ENCODE data around the gene GTF2F2. TPM values are rescaled to one million over a fixed set of nuclear protein-coding genes. Genes with fewer than 3 reads are reported as not detected.

GTF2F2 gene
- total and polyA plus RNA-seq, 2 donors, result 31.0 to 34.0 TPM

- WGBS, result 97% methylated on average over 3 of the region's 3 CpGs
- Histone ChIP-seq H3K27me3 (ENCODE audit: control insufficient read depth in 2 of 2, insufficient read depth in 1 of 2, low read length in 1 of 2) (no peaks in the 10 kb centered on the region), H3K36me3 (ENCODE audit: control insufficient read depth in 2 of 2, insufficient read depth in 2 of 2, low read length in 1 of 2) (peaks cover 0 to 3% of the 10 kb centered on the region in 2 donors), H3K27ac (ENCODE audit: low read depth in 1 of 2, low read length in 1 of 2) (no peak overlapping the region), H3K4me1 (ENCODE audit: control insufficient read depth in 2 of 2, insufficient read depth in 2 of 2, low read length in 2 of 2) (no peaks in the 10 kb centered on the region), H3K4me3 (ENCODE audit: low read length in 2 of 2) (no peak overlapping the region), H3K9me3 (ENCODE audit: control insufficient read depth in 2 of 2, insufficient read depth in 1 of 2, low read length in 1 of 2) (no peaks in the 10 kb centered on the region)
- no peak for DNase-seq (ENCODE audit: low read depth in 6 of 9, low spot score in 9 of 9)
These were observed 46.5 kb downstream of the GTF2F2 start for GRCh38 chr13:45166858-45167257.

- DNase-seq (ENCODE audit: low read depth in 6 of 9, low spot score in 9 of 9), result no peak
- 90% methylated on average over 12 of the region's 12 CpGs for WGBS
- Histone ChIP-seq H3K27me3 (ENCODE audit: control insufficient read depth in 2 of 2, insufficient read depth in 1 of 2, low read length in 1 of 2) (no peaks in the 10 kb centered on the region), H3K27ac (ENCODE audit: low read depth in 1 of 2, low read length in 1 of 2) (no peak overlapping the region), H3K36me3 (ENCODE audit: control insufficient read depth in 2 of 2, insufficient read depth in 2 of 2, low read length in 1 of 2) (peaks cover 0 to 3% of the 10 kb centered on the region in 2 donors), H3K4me1 (ENCODE audit: control insufficient read depth in 2 of 2, insufficient read depth in 2 of 2, low read length in 2 of 2) (no peaks in the 10 kb centered on the region), H3K4me3 (ENCODE audit: low read length in 2 of 2) (no peak overlapping the region), H3K9me3 (ENCODE audit: control insufficient read depth in 2 of 2, insufficient read depth in 1 of 2, low read length in 1 of 2) (no peaks in the 10 kb centered on the region)
These were observed 47.6 kb downstream of the GTF2F2 start for GRCh38 chr13:45167611-45168554.

GRCh38 chr13:45168555-45168930 is 48.2 kb downstream of the GTF2F2 start:
- Histone ChIP-seq H3K4me3 (ENCODE audit: low read length in 2 of 2) (no peak overlapping the region), H3K27me3 (ENCODE audit: control insufficient read depth in 2 of 2, insufficient read depth in 1 of 2, low read length in 1 of 2) (no peaks in the 10 kb centered on the region), H3K27ac (ENCODE audit: low read depth in 1 of 2, low read length in 1 of 2) (no peak overlapping the region), H3K4me1 (ENCODE audit: control insufficient read depth in 2 of 2, insufficient read depth in 2 of 2, low read length in 2 of 2) (no peaks in the 10 kb centered on the region), H3K36me3 (ENCODE audit: control insufficient read depth in 2 of 2, insufficient read depth in 2 of 2, low read length in 1 of 2) (peaks cover 0 to 3% of the 10 kb centered on the region in 2 donors), H3K9me3 (ENCODE audit: control insufficient read depth in 2 of 2, insufficient read depth in 1 of 2, low read length in 1 of 2) (no peaks in the 10 kb centered on the region)
- no peak for DNase-seq (ENCODE audit: low read depth in 6 of 9, low spot score in 9 of 9)
- 77% methylated on average over 2 of the region's 2 CpGs for WGBS

- Histone ChIP-seq H3K4me1 (ENCODE audit: control insufficient read depth in 2 of 2, insufficient read depth in 2 of 2, low read length in 2 of 2) (no peaks in the 10 kb centered on the region), H3K4me3 (ENCODE audit: low read length in 2 of 2) (no peak overlapping the region), H3K9me3 (ENCODE audit: control insufficient read depth in 2 of 2, insufficient read depth in 1 of 2, low read length in 1 of 2) (no peaks in the 10 kb centered on the region), H3K27ac (ENCODE audit: low read depth in 1 of 2, low read length in 1 of 2) (no peak overlapping the region), H3K36me3 (ENCODE audit: control insufficient read depth in 2 of 2, insufficient read depth in 2 of 2, low read length in 1 of 2) (peaks cover 0 to 3% of the 10 kb centered on the region in 2 donors), H3K27me3 (ENCODE audit: control insufficient read depth in 2 of 2, insufficient read depth in 1 of 2, low read length in 1 of 2) (no peaks in the 10 kb centered on the region)
- no peak for DNase-seq (ENCODE audit: low read depth in 6 of 9, low spot score in 9 of 9)
These were observed 54.2 kb downstream of the GTF2F2 start for GRCh38 chr13:45174478-45174877.

- Histone ChIP-seq H3K4me1 (ENCODE audit: control insufficient read depth in 2 of 2, insufficient read depth in 2 of 2, low read length in 2 of 2) (no peaks in the 10 kb centered on the region), H3K27ac (ENCODE audit: low read depth in 1 of 2, low read length in 1 of 2) (no peak overlapping the region), H3K4me3 (ENCODE audit: low read length in 2 of 2) (no peak overlapping the region), H3K27me3 (ENCODE audit: control insufficient read depth in 2 of 2, insufficient read depth in 1 of 2, low read length in 1 of 2) (no peaks in the 10 kb centered on the region), H3K9me3 (ENCODE audit: control insufficient read depth in 2 of 2, insufficient read depth in 1 of 2, low read length in 1 of 2) (no peaks in the 10 kb centered on the region), H3K36me3 (ENCODE audit: control insufficient read depth in 2 of 2, insufficient read depth in 2 of 2, low read length in 1 of 2) (peaks cover 0 to 8% of the 10 kb centered on the region in 2 donors)
- WGBS, result 94% methylated on average over 3 of the region's 3 CpGs
- DNase-seq (ENCODE audit: low read depth in 6 of 9, low spot score in 9 of 9), result peak in 1 of 9 donors; percentile 7
These were observed 58.2 kb downstream of the GTF2F2 start for GRCh38 chr13:45178349-45179162.

- DNase-seq (ENCODE audit: low read depth in 6 of 9, low spot score in 9 of 9), result no peak
- H3K9me3 ChIP-seq (ENCODE audit: control insufficient read depth in 2 of 2, insufficient read depth in 1 of 2, low read length in 1 of 2), result no peaks in the 10 kb centered on the region
- peaks cover 0 to 8% of the 10 kb centered on the region in 2 donors for H3K36me3 ChIP-seq (ENCODE audit: control insufficient read depth in 2 of 2, insufficient read depth in 2 of 2, low read length in 1 of 2)
- no peaks in the 10 kb centered on the region for H3K4me1 ChIP-seq (ENCODE audit: control insufficient read depth in 2 of 2, insufficient read depth in 2 of 2, low read length in 2 of 2)
- no peak overlapping the region for H3K4me3 ChIP-seq (ENCODE audit: low read length in 2 of 2)
- H3K27ac ChIP-seq (ENCODE audit: low read depth in 1 of 2, low read length in 1 of 2), result no peak overlapping the region
- H3K27me3 ChIP-seq (ENCODE audit: control insufficient read depth in 2 of 2, insufficient read depth in 1 of 2, low read length in 1 of 2), result no peaks in the 10 kb centered on the region
These were observed 59.1 kb downstream of the GTF2F2 start for GRCh38 chr13:45179428-45179827.

- Histone ChIP-seq H3K4me3 (ENCODE audit: low read length in 2 of 2) (no peak overlapping the region), H3K9me3 (ENCODE audit: control insufficient read depth in 2 of 2, insufficient read depth in 1 of 2, low read length in 1 of 2) (no peaks in the 10 kb centered on the region), H3K36me3 (ENCODE audit: control insufficient read depth in 2 of 2, insufficient read depth in 2 of 2, low read length in 1 of 2) (peaks cover 0 to 8% of the 10 kb centered on the region in 2 donors), H3K27ac (ENCODE audit: low read depth in 1 of 2, low read length in 1 of 2) (no peak overlapping the region), H3K4me1 (ENCODE audit: control insufficient read depth in 2 of 2, insufficient read depth in 2 of 2, low read length in 2 of 2) (no peaks in the 10 kb centered on the region), H3K27me3 (ENCODE audit: control insufficient read depth in 2 of 2, insufficient read depth in 1 of 2, low read length in 1 of 2) (no peaks in the 10 kb centered on the region)
- DNase-seq (ENCODE audit: low read depth in 6 of 9, low spot score in 9 of 9), result no peak
- WGBS, result 87% methylated on average over 3 of the region's 3 CpGs
These were observed 60.0 kb downstream of the GTF2F2 start for GRCh38 chr13:45180303-45180702.

- Histone ChIP-seq H3K27ac (ENCODE audit: low read depth in 1 of 2, low read length in 1 of 2) (no peak overlapping the region), H3K27me3 (ENCODE audit: control insufficient read depth in 2 of 2, insufficient read depth in 1 of 2, low read length in 1 of 2) (no peaks in the 10 kb centered on the region), H3K4me1 (ENCODE audit: control insufficient read depth in 2 of 2, insufficient read depth in 2 of 2, low read length in 2 of 2) (no peaks in the 10 kb centered on the region), H3K9me3 (ENCODE audit: control insufficient read depth in 2 of 2, insufficient read depth in 1 of 2, low read length in 1 of 2) (no peaks in the 10 kb centered on the region), H3K4me3 (ENCODE audit: low read length in 2 of 2) (no peak overlapping the region), H3K36me3 (ENCODE audit: control insufficient read depth in 2 of 2, insufficient read depth in 2 of 2, low read length in 1 of 2) (peaks cover 0 to 8% of the 10 kb centered on the region in 2 donors)
- DNase-seq (ENCODE audit: low read depth in 6 of 9, low spot score in 9 of 9), result no peak
- WGBS, result 94% methylated on average over 7 of the region's 7 CpGs
These were observed 60.6 kb downstream of the GTF2F2 start for GRCh38 chr13:45180713-45181601.

All from thymus (tissue), 11 donors.